B cell (primary cell): ENCODE results near the gene ACOX3. TPM values are rescaled to one million over a fixed set of nuclear protein-coding genes. Genes with fewer than 3 reads are reported as not detected.

Experiments used
- ATAC-seq: fragments of 200-7000 bp; cut with Tn5 transposase; one replicate; pipeline ENCODE4 v1.10.0; 2021; ENCODE audit warnings: low read depth, mild to moderate bottlenecking, moderate number of reproducible peaks, moderate library complexity
- CTCF ChIA-PET: fragments of 350-600 bp; sonication (Branson Sonifier 250); formaldehyde crosslinking; loops from one replicate; lab custom pipeline; 2021; ENCODE audit warnings: antibody characterized with exemption, inconsistent platforms; lab: Charles Lee
- POLR2A ChIA-PET: fragments of 350-600 bp; sonication (Branson Sonifier 250); formaldehyde crosslinking; loops from one replicate; lab custom pipeline; 2021; ENCODE audit warnings: antibody characterized with exemption; lab: Charles Lee
- DNase-seq: peaks from one replicate; pipeline ENCODE4 v3.0.0; 2013
- H2AFZ ChIP-seq: 2 replicates; pipeline ENCODE4 v1.6.1; 2012; ENCODE audit warnings: mild to moderate bottlenecking, low read depth, low read length; ENCODE audit not compliant: insufficient read depth, poor library complexity, severe bottlenecking
- H3K27ac ChIP-seq, 2 donors: 1 replicate in 1 of 2; 2 replicates in 1 of 2; pipeline ENCODE4 v1.5.1; 2012 to 2013; ENCODE audit warnings: low read length in 2 of 2, mild to moderate bottlenecking in 2 of 2, moderate library complexity in 1 of 2
- H3K27me3 ChIP-seq, 4 experiments: fragments of 200-600 bp in 1 of 4; sonication (generic) in 1 of 4; replicated peaks in 1 of 4; 1 replicate in 2 of 4; 2 replicates in 2 of 4; pipeline versions ENCODE4 v1.6.1 to v1.7.0; 2013 to 2016; ENCODE audit warnings: low read length in 3 of 4, mild to moderate bottlenecking in 2 of 4, mixed read lengths in 1 of 4, moderate library complexity in 1 of 4; ENCODE audit not compliant: insufficient read depth in 4 of 4, control insufficient read depth in 3 of 4; ENCODE audit errors: control extremely low read depth in 1 of 4
- H3K36me3 ChIP-seq, 2 experiments: replicated peaks in 1 of 2; 1 replicate in 1 of 2; 2 replicates in 1 of 2; pipeline versions ENCODE4 v1.6.1 to v1.7.1; 2013; ENCODE audit warnings: low read length in 1 of 2; ENCODE audit not compliant: insufficient read depth in 2 of 2, control insufficient read depth in 1 of 2; ENCODE audit errors: control extremely low read depth in 1 of 2, extremely low read depth in 1 of 2
- H3K4me1 ChIP-seq, 2 donors: fragments of 200-600 bp in 1 of 2; sonication (generic) in 1 of 2; 1 replicate in 1 of 2; 2 replicates in 1 of 2; pipeline versions ENCODE4 v1.5.1 to v1.6.1; 2013 to 2017; ENCODE audit warnings: low read length in 2 of 2; ENCODE audit not compliant: control insufficient read depth in 2 of 2, insufficient read depth in 2 of 2
- H3K4me2 ChIP-seq: replicated peaks from 2 replicates; pipeline ENCODE3; 2012; ENCODE audit warnings: mild to moderate bottlenecking, low read depth, low read length; ENCODE audit not compliant: poor library complexity, severe bottlenecking
- H3K4me3 ChIP-seq, 5 experiments: fragments of 200-600 bp in 1 of 5; sonication (generic) in 1 of 5; 1 replicate in 3 of 5; 2 replicates in 2 of 5; pipeline versions ENCODE4 v1.5.1 to v1.7.0; 2011 to 2016; ENCODE audit warnings: low read length in 4 of 5, mild to moderate bottlenecking in 4 of 5, low read depth in 2 of 5, control low read depth in 1 of 5, moderate library complexity in 1 of 5; ENCODE audit not compliant: insufficient read depth in 1 of 5; ENCODE audit errors: control extremely low read depth in 1 of 5, extremely low read depth in 1 of 5
- H3K79me2 ChIP-seq: fragments of 200-600 bp; sonication (generic); one replicate; pipeline ENCODE4 v1.6.0; 2016; ENCODE audit warnings: low read length; ENCODE audit not compliant: control insufficient read depth, insufficient read depth
- H3K9ac ChIP-seq: fragments of 200-600 bp; sonication (generic); 2 replicates; pipeline ENCODE4 v1.6.1; 2017; ENCODE audit warnings: mild to moderate bottlenecking, low read length, moderate library complexity
- H3K9me3 ChIP-seq, 3 donors: one replicate each; pipeline versions ENCODE4 v1.6.1 to v1.7.1; 2013; ENCODE audit warnings: low read length in 2 of 3; ENCODE audit not compliant: control insufficient read depth in 2 of 3, insufficient read depth in 1 of 3; ENCODE audit errors: control extremely low read depth in 1 of 3
- H4K20me1 ChIP-seq: 2 replicates; pipeline ENCODE4 v1.6.0; 2012; ENCODE audit warnings: mild to moderate bottlenecking, low read length; ENCODE audit not compliant: insufficient read depth, control insufficient read depth, poor library complexity, severe bottlenecking
- H3K27ac Mint-ChIP-seq: one replicate; pipeline ENCODE4 v1.8.0; 2021; ENCODE audit warnings: mixed read lengths
- H3K27me3 Mint-ChIP-seq: one replicate; pipeline ENCODE4 v1.8.0; 2021; ENCODE audit warnings: mixed read lengths
- H3K4me1 Mint-ChIP-seq: one replicate; pipeline ENCODE4 v1.8.0; 2021; ENCODE audit warnings: mixed read lengths
- H3K4me3 Mint-ChIP-seq: one replicate; pipeline ENCODE4 v1.8.0; 2021; ENCODE audit warnings: mixed read lengths
- H3K9me3 Mint-ChIP-seq: one replicate; pipeline ENCODE4 v1.8.0; 2022; ENCODE audit warnings: mixed read lengths; ENCODE audit not compliant: insufficient read depth
- CTCF ChIP-seq: fragments of 200-600 bp; IDR thresholded peaks from one replicate; pipeline ENCODE4 v1.8.0; 2022; ENCODE audit warnings: antibody characterized with exemption, mild to moderate bottlenecking
- EZH2 ChIP-seq: IDR thresholded peaks from 2 replicates; pipeline ENCODE4 v1.6.1; 2012; ENCODE audit warnings: borderline replicate concordance, low read depth, mild to moderate bottlenecking, moderate library complexity, low read length; ENCODE audit not compliant: insufficient read depth, poor library complexity, severe bottlenecking
- WGBS: methylation state at CpG from one replicate; pipeline ENCODE4 v1.1.5; 2013; ENCODE audit warnings: missing lambda C conversion rate; ENCODE audit not compliant: insufficient coverage; 5-methylcytosine and 5-hydroxymethylcytosine counted together
- intact Hi-C: fragments of 100-400 bp; cut with micrococcal nuclease; formaldehyde crosslinking; loops from one replicate; pipeline ENCODE4 v1.10.0; 2022
- polyA plus RNA-seq: library from polyadenylated mRNA; depleted of rRNA; stranded (reverse); fragments of >200 nt; gene quantifications from 2 replicates; pipeline ENCODE4 v1.2.3, GENCODE V29; 2012
- total RNA-seq, 2 donors: library from RNA; stranded (reverse); fragments of 120-200 nt in 1 of 2; gene quantifications; 1 replicate in 1 of 2; 2 replicates in 1 of 2; pipeline versions ENCODE4 v1.2.3 to v1.2.4, GENCODE V29; 2013 to 2022

ACOX3 gene
- total and polyA plus RNA-seq, 2 donors (not counting 1 experiment from before 2014, with no cell fraction given) = 4.6 to 23.1 TPM

- no peak for DNase-seq
- Histone ChIP-seq H3K36me3 (peaks cover 3 to 53% of the 10 kb centered on the region in 2 experiments), H3K4me3 (no peak overlapping the region), H2AFZ (no peak overlapping the region), H3K27me3 (no peaks in the 10 kb centered on the region), H3K4me1 (no peaks in the 10 kb centered on the region), H3K27ac (no peak overlapping the region), H3K4me2 (no peak overlapping the region), H3K9ac (no peak overlapping the region), H4K20me1 (no peaks in the 10 kb centered on the region), H3K79me2 (no peaks in the 10 kb centered on the region), H3K9me3 (no peaks in the 10 kb centered on the region)
- Mint-ChIP-seq H3K27me3 (no peaks in the 10 kb centered on the region), H3K4me1 (peaks cover 2% of the 10 kb centered on the region), H3K4me3 (no peak overlapping the region), H3K9me3 (no peaks in the 10 kb centered on the region), H3K27ac (no peak overlapping the region)
- no peak for TF ChIP-seq CTCF
- TF ChIP-seq EZH2 = no peak
- ChIA-PET POLR2A (no interaction called here), CTCF (no interaction called here)
- WGBS = 95% methylated on average over 29 of the region's 31 CpGs
- intact Hi-C loops = no loop called here
- ATAC-seq = no peak
Observed at GRCh38 chr4:8465615-8466611, 25.4 kb upstream of the ACOX3 start.

GRCh38 chr4:8464381-8464780, 23.9 kb upstream of the ACOX3 start:
- Mint-ChIP-seq H3K9me3 (no peaks in the 10 kb centered on the region), H3K4me1 (peaks cover 2% of the 10 kb centered on the region), H3K27ac (no peak overlapping the region), H3K4me3 (no peak overlapping the region), H3K27me3 (no peaks in the 10 kb centered on the region)
- Histone ChIP-seq H4K20me1 (no peaks in the 10 kb centered on the region), H3K9me3 (no peaks in the 10 kb centered on the region), H3K36me3 (peaks cover 3 to 53% of the 10 kb centered on the region in 2 experiments), H3K4me2 (no peak overlapping the region), H3K79me2 (no peaks in the 10 kb centered on the region), H3K27me3 (no peaks in the 10 kb centered on the region), H2AFZ (no peak overlapping the region), H3K27ac (no peak overlapping the region), H3K4me1 (no peaks in the 10 kb centered on the region), H3K9ac (no peak overlapping the region), H3K4me3 (no peak overlapping the region)
- 94% methylated on average over 9 of the region's 14 CpGs for WGBS
- POLR2A ChIA-PET = no interaction called here
- CTCF ChIA-PET = interaction anchor here (1.2 kb wide), 1 partner anchor 11 kb away, joined by 3 read pairs; no protein-coding TSS in a partner anchor
- intact Hi-C loops = no loop called here
- ATAC-seq = no peak
- DNase-seq = no peak
- TF ChIP-seq CTCF = no peak
- TF ChIP-seq EZH2 = no peak
